GM21423 (cell line): ENCODE results near the gene LARP4B.
A peak's percentile ranks its signal among the peaks of the same experiment; 100 is the strongest.

Source experiments
- ATAC-seq: cut with Tn5 transposase; IDR thresholded peaks from one replicate; pipeline ENCODE4 v1.9.1; 2021; ENCODE audit warnings: mild to moderate bottlenecking, moderate library complexity; ENCODE audit not compliant: unreplicated experiment

LARP4B gene

GRCh38 chr10:871951-872403 is 59.5 kb downstream of the LARP4B start:
- ATAC-seq: no peak

DNA sequence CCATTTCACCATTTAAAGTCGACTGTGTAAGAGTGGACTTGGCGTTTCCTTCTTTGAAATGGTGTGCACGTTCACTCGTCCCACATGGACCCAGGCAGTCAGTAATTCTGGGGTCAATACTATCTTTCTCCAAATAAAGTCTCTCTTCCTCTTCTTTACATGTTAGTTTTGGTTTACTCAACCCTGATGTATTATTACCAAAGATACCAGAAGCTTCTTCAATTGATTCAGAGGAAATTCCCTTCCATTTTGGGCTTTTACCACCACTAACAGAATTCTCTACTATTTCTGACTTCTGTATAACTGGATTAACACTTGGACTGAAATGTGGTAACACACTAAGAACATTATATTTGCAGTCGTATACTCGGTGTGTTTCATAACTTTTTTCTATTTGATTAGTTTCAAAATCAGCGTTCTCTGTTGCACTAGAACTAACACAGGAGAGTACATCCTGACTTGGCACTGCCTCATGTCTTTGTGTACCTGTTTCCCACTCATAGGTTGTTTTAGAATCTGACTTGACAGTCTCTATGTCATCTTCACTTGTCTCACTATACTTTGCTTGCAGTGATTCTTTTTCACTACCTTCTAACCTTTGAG is 60.8 kb downstream of the LARP4B start:
- no peak for ATAC-seq

- ATAC-seq: no peak
Measured at GRCh38 chr10:869171-869570, 62.3 kb downstream of the LARP4B start.

- no peak for ATAC-seq
Measured at GRCh38 chr10:867807-868206, 63.7 kb downstream of the LARP4B start.

DNA sequence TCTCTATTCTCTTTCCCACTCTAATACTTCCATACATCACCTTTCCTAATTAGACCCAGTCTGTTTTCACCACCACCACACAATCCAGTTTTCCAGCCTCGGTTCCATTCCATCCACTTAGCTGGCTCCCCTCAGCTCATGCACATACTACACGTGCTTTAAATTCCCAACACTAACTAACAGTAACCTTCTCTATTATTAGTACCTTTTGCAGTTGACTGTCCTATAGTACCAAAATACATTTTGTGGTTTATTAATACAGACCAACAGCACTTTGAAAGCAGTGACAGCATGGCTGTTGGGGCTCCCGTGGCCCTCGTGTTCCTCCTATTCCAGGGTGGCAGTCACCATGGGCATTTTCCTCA is 64.9 kb downstream of the LARP4B start:
- ATAC-seq: no peak

- ATAC-seq: no peak
Measured at GRCh38 chr10:865924-866576, 65.5 kb downstream of the LARP4B start.

DNA sequence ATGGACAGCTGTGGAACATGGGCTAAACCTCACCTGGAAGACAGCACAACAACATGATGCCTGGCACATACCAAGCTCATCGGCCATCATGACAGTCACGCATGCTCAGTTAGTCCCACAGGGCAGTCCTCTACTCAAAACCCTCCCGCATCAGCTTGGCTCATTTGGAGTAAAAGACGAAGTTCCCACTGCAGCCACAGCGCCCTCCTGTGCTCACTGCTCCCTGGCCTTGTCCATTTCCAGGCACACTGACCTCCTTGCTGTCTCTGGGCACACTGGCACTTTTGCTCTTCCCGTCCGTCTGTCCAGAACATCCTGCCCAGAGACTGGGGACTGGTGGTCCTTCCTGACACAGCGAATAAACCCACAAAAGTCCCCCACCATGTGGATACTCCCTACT is 66.2 kb downstream of the LARP4B start:
- ATAC-seq: no peak

- no peak for ATAC-seq
Measured at GRCh38 chr10:860519-860918, 71.0 kb downstream of the LARP4B start.

DNA sequence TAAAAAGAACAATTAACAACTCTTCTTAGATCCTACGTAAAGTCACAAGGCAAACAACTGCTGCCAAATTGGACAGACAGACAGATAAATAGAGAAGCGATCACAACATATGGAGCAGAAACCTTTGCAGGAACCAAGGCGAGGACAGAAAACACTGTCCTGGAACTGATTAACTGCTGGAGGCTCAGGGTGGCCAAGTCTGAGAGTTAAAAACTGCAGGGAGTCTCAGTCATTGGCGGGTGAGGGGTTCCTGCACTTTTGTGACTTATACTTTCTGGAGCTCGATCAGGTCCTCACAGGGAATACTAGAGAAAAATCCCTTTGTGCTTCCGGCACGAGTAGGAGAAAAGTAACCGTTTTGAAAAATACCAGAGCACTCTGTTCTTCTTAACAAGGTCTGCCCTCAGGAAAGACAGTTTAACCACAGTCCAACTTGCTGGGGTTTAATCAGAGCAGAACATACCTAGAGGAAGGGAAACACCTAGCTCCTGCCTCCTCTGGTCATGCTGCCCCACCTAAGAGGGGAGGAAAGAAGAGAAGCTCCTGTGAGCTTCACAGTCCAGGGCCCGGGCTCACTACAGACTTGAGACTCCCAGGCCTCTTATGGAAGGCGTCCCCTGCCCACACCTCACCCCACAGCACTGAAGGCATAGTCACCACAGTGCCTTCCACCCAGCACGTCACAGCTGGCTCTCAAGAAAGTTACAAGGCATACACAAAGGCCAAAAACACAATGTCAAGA is 74.9 kb downstream of the LARP4B start:
- no peak for ATAC-seq

DNA sequence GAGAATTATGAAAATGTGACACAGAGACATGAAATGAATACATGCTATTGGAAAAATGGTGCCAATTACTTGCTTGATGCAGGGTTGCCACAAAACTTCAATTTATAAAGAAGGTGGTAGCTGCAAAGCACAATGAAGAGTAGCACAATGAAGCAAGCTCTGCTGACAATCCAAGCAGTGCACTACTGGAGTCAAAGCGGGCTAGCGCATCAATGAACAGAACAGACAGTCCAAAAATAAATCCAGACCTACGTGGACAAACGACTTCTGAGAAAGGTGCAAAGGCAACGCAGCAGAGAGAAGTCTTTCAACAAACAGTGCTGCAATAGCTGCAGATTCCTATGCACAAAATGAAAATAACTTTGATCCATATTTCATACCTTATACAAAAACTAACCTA is 75.8 kb downstream of the LARP4B start:
- ATAC-seq: no peak

DNA sequence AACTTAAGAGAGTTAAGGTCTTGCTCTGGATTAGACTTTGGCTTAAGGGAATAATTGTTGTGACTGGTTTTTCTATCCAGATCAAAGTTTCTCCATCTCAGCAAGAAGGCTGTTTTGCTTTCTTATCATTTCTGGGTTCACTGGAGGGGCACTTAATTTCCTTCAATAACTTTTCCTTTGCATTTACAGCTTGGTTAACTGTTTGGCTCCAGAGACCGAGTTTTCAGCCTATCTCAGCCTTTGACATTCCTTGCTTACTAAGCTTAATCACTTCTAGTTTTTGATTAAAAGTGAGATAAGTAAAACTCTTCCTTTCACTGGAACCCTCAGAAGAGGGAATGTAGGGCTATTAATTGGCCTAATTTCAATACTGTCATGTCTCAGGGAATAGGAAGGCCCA is 76.4 kb downstream of the LARP4B start:
- ATAC-seq: no peak

GRCh38 chr10:853017-853416 is 78.5 kb downstream of the LARP4B start:
- ATAC-seq: no peak

DNA sequence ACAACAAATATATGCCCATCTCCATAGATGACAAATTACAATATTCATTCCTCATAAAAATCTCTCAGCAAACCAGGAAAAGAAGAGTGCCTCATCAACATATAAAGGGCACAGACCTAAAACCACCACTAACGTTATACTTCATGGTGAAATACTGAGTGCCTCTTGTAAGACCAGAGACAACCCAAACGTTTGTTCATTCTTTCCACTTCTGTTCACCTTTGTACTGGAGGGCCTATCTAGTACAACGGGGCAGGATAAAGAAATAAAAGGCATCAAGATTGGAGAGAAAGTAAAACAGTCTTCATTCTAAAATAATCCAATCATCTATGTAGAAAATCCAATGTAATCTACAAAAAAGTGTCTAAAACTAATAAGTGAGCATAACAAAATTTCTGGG is 79.1 kb downstream of the LARP4B start:
- no peak for ATAC-seq

DNA sequence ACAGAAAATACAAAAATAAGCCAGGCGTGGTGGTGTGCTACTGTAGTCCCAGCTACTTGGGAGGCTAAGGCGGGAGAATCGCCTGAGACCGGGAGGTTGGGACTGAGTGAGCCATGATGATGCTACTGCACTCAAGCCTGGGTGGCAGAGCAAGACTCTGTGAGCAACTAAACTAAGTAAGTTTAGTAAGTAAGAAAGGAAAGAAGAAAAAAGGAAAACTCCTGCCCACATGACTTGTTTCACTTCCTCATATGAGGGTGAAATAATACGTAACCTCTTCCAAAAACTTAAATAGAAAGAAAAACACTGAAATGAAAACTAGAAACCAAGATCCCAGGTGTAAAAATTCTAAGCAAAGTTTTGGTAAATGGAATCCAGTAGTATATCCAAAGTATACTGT is 79.6 kb downstream of the LARP4B start:
- peak; percentile 75 for ATAC-seq

- no peak for ATAC-seq
Measured at GRCh38 chr10:850093-850492, 81.4 kb downstream of the LARP4B start.

DNA sequence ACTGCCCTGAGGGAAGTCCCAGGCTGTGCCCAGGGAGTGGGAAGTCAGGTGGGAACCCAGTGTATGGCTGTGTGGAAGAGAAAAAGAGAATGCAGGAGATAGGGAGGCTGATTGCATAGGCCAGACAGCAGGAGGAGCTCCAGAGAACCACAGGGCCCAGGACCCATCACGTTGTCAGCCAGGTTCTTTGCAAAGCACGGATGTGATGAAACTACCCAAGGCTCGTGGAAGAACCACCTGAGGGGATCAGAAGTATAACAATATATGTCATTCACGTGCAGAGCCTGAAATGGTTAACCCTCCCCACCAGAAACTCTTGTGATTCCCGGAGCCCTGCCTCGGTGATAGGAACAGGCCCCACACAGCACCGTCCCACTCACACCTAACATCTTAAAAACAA is 83.6 kb downstream of the LARP4B start:
- ATAC-seq: no peak

DNA sequence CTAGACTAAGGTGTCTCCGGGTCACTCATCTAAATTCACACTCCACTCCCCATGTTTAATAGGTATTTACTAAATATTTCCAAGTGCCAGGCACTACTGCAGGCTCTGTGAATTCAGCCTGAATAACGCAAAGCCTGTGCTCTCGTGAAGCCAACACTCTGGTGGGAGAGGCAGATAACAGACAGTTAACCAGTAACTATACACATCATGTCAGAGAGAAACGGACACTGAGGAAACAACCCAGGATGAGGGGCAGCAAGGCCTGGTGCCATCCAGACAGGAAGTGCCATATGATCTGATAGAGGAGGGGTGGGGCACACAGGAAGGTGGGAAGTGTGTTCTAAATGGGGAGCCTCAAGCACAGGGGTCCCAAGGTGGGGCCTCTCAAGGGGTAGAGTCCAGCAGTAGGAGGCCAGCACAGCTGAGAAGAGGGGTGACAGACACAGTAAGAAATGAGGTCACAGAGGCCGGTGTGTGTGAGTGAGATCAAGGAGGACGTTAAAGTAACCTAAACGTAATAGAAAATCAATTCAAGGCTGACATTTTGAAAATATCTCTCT is 85.3 kb downstream of the LARP4B start:
- ATAC-seq: no peak

DNA sequence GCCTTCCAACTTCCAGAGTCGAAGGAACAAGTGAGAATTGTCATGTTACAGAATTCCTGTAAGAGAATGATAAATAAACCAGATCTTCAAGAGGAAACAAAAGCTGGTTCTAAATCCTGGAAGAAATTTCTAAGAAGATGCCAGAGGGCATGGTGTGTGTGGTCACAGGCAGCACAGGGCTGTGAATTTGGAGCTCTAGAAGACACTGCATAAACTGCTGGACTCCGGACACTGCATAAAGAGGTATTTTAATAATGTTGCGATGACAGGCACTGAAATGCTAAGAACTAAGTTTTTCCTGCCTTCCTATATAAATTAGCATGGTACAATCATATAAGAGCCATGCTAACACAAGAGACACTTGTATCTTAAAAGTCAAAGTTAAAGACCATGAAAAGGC is 86.0 kb downstream of the LARP4B start:
- no peak for ATAC-seq

DNA sequence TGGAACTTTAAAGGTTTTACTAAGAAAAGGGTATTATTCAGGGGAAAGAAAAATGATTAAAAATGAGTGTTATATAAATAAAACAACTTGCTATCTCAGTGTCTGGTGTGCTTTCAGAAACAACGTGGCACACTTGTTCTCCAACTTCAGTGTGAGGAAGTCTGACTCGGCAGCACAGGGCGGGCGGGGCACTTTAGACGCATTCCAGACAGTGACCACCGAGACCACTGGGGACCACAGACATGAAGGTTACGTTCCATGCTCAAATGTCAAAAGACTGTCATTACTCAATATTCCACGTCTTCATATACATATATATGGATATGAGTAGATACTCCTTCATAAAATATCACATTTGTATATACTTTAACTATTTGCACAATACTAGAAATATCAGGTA is 87.0 kb downstream of the LARP4B start:
- no peak for ATAC-seq

- ATAC-seq: no peak
Measured at GRCh38 chr10:843703-844102, 87.8 kb downstream of the LARP4B start.

GRCh38 chr10:842795-843194 is 88.7 kb downstream of the LARP4B start:
- ATAC-seq: no peak

GRCh38 chr10:841535-841934 is 90.0 kb downstream of the LARP4B start:
- ATAC-seq: no peak
